ENCODE results near the gene ANKRD33B. TPM values are rescaled to one million over a fixed set of nuclear protein-coding genes. Genes with fewer than 3 reads are reported as not detected.

Gene ANKRD33B
- total and polyA plus RNA-seq, 9 of the 15 experiments (the other 6 are each of a cell fraction or from before 2014, with no cell fraction given): 0.10 to 1.7 (median 0.40) TPM

- TF ChIP-seq, protein P1, sequence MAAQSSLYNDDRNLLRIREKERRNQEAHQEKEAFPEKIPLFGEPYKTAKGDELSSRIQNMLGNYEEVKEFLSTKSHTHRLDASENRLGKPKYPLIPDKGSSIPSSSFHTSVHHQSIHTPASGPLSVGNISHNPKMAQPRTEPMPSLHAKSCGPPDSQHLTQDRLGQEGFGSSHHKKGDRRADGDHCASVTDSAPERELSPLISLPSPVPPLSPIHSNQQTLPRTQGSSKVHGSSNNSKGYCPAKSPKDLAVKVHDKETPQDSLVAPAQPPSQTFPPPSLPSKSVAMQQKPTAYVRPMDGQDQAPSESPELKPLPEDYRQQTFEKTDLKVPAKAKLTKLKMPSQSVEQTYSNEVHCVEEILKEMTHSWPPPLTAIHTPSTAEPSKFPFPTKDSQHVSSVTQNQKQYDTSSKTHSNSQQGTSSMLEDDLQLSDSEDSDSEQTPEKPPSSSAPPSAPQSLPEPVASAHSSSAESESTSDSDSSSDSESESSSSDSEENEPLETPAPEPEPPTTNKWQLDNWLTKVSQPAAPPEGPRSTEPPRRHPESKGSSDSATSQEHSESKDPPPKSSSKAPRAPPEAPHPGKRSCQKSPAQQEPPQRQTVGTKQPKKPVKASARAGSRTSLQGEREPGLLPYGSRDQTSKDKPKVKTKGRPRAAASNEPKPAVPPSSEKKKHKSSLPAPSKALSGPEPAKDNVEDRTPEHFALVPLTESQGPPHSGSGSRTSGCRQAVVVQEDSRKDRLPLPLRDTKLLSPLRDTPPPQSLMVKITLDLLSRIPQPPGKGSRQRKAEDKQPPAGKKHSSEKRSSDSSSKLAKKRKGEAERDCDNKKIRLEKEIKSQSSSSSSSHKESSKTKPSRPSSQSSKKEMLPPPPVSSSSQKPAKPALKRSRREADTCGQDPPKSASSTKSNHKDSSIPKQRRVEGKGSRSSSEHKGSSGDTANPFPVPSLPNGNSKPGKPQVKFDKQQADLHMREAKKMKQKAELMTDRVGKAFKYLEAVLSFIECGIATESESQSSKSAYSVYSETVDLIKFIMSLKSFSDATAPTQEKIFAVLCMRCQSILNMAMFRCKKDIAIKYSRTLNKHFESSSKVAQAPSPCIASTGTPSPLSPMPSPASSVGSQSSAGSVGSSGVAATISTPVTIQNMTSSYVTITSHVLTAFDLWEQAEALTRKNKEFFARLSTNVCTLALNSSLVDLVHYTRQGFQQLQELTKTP (IDR thresholded peaks at IDR 0.05; ENCODE audit: low read depth in 1 of 2, partially characterized antibody in 2 of 2): no peak
- TF ChIP-seq, protein P2, sequence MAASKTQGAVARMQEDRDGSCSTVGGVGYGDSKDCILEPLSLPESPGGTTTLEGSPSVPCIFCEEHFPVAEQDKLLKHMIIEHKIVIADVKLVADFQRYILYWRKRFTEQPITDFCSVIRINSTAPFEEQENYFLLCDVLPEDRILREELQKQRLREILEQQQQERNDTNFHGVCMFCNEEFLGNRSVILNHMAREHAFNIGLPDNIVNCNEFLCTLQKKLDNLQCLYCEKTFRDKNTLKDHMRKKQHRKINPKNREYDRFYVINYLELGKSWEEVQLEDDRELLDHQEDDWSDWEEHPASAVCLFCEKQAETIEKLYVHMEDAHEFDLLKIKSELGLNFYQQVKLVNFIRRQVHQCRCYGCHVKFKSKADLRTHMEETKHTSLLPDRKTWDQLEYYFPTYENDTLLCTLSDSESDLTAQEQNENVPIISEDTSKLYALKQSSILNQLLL (CRISPR knock-in tag; IDR thresholded peaks at IDR 0.05; ENCODE audit: borderline replicate concordance): no peak
- no peak for TF ChIP-seq CSDE1 (IDR thresholded peaks at IDR 0.05)
- TF ChIP-seq CEBPB (tag; IDR thresholded peaks at IDR 0.05): no peak
- TF ChIP-seq, protein P3, sequence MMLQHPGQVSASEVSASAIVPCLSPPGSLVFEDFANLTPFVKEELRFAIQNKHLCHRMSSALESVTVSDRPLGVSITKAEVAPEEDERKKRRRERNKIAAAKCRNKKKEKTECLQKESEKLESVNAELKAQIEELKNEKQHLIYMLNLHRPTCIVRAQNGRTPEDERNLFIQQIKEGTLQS (IDR thresholded peaks at IDR 0.05): peak; percentile 40; the same call in 1 of the 2 replicates
- TF ChIP-seq, protein P3 (CRISPR knock-in tag; conservative IDR thresholded peaks at IDR 0.05): no peak
- no peak for TF ChIP-seq SIN3B (IDR thresholded peaks at IDR 0.05; ENCODE audit: low read depth)
- TF ChIP-seq ZNF311 (CRISPR knock-in tag; IDR thresholded peaks at IDR 0.05): no peak
- no peak for TF ChIP-seq ZNF511 (CRISPR knock-in tag; IDR thresholded peaks at IDR 0.05)
- TF ChIP-seq HNRNPLL (IDR thresholded peaks at IDR 0.05; ENCODE audit: low read depth, low read length, poor library complexity, severe bottlenecking): no peak
- no peak for TF ChIP-seq ZNF24 (IDR thresholded peaks at IDR 0.05)
- TF ChIP-seq, protein P4, sequence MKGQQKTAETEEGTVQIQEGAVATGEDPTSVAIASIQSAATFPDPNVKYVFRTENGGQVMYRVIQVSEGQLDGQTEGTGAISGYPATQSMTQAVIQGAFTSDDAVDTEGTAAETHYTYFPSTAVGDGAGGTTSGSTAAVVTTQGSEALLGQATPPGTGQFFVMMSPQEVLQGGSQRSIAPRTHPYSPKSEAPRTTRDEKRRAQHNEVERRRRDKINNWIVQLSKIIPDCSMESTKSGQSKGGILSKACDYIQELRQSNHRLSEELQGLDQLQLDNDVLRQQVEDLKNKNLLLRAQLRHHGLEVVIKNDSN (CRISPR knock-in tag; IDR thresholded peaks at IDR 0.05): 0 out of 2 replicates have a peak, but pooled peaks have one; percentile 38
- TF ChIP-seq ZNF584 (CRISPR knock-in tag; IDR thresholded peaks at IDR 0.05; ENCODE audit: low read depth): no peak
- no peak for TF ChIP-seq HLTF (IDR thresholded peaks at IDR 0.05)
These were observed 7.5 kb upstream of the ANKRD33B start (continued) for GRCh38 chr5:10556289-10556807.

Measured in K562 (cell line).